ENCODE data around the gene TAS2R60.
"Not testable (repeated sequence)": the region's sequence is repeated elsewhere in the genome, so short reads cannot be mapped to it uniquely, and the experiment has no call there.

Gene TAS2R60, protein sequence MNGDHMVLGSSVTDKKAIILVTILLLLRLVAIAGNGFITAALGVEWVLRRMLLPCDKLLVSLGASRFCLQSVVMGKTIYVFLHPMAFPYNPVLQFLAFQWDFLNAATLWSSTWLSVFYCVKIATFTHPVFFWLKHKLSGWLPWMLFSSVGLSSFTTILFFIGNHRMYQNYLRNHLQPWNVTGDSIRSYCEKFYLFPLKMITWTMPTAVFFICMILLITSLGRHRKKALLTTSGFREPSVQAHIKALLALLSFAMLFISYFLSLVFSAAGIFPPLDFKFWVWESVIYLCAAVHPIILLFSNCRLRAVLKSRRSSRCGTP

DNA sequence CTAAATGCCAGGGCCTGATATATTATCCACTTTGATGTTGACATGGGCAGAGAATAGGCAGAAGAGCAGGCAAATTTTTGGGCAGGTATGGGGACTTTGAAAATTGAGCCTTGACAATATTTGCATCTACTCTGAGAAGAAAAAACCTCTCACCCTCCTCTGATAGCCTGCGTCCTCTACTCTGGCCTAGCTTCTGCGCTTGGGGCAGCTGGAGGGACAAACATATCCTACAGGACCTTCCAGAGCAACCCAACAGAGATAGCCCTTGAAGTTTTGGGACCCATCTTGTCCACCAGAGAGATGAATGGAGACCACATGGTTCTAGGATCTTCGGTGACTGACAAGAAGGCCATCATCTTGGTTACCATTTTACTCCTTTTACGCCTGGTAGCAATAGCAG is at the start of gene TAS2R60:
TAS2R60 (plus strand) TSS at position 301 of the 400 bp plus-strand sequence; CDS start at position 301, 0 bp downstream.
- no peak for DNase-seq (ENCODE audit: low read depth)

DNA sequence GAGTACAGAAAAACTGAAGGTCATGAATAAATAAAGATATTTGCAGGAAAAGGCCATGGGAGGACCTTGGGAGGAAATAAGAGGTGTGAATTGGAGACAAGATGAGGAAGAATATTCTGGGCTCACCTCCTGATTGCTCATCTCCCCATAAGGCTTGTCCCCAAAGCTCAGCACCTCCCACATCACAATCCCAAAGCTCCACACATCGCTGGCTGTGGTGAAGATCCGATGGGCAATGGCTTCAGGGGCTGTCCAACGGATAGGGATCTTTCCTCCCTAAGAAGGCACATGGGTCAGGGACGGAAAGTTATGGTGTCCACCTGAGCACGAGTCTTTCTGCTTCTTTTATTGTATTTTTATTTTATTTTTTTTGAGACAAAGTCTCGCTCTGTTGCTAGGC is 49.2 kb upstream of the TAS2R60 start:
- no peak for DNase-seq (ENCODE audit: low read depth)

DNA sequence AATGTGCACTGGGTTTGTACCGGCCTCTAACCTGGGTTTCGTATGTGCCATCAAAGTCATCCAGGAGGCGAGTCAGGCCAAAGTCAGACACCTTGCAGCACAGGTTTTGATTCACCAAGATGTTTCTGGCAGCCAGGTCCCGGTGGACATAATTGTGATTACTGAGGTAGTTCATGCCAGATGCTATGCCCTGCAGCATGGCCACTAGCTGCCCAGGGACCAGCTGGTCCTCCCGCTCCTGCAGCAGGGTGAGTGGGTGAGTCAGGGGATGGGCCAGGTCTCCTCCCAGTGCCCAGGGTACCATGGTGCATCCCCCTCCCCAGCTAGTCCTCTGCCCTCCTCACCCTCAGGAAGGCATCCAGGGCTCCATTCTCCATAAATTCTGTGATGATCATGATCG is 48.5 kb upstream of the TAS2R60 start:
- no peak for DNase-seq (ENCODE audit: low read depth)

DNA sequence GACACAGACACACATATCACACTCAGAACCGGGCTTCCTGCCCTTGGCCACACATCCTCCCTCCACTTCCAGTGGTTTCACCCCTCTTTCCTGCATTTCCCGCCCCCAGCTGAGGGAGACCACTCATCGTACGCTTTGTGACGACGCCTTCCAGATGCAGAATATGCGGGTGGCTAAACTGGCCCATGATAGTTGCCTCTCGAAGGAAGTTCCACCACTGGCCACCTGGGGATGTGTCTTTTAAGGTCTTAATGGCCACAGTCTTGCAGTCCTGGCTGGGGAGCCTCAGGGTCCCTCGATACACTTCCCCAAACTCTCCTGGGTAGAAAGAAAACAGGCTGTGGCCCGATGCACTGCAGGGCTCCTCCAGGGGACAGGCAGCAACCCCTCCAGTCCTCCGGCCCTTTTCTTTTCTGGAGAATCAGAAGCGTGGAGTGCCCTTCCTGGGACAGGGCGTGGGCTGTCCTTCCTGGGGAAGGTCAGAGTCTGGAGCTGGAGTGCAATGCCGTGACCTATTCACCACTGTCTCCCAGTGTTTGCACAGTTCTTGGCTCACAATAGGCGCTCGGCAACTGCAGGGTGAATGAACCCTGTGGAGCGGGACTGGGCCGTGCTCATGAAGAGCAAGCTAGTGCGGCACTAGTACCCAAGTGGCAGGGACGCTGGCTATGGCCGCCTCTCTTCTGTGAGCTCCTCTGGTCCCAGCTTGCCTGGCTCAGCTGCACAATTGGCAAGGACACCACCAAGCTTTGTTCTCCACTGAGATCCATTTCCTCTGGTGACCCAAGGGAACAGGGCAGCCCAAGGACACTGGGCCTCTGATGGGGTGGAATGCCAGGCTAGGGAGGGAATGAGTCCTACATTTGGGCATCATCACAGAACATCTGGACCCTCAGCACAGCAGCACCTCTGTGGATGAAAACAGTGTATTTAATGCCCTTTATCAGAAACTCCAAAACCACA is 47.8 kb upstream of the TAS2R60 start:
- no peak for DNase-seq (ENCODE audit: low read depth)

DNA sequence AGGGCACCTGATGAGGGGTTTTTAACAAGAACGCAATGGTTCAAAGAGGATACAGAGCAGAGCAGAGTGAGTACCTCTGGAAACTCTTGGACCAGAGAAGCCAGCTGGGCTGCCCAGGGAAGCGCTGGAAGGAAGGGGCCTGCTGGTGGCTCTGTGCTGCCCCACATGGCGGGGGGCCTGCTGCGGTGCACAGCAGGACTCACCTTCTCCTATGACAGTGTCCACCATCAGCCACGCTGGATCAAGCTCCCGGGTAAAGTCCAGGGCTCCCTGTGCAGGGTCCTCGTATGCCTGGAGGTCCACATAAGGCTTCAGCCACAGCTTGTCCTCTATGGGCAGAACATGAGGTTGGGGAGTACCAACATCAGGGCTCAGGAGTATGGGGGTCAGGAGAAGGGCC is 47.1 kb upstream of the TAS2R60 start:
- no peak for DNase-seq (ENCODE audit: low read depth)

DNA sequence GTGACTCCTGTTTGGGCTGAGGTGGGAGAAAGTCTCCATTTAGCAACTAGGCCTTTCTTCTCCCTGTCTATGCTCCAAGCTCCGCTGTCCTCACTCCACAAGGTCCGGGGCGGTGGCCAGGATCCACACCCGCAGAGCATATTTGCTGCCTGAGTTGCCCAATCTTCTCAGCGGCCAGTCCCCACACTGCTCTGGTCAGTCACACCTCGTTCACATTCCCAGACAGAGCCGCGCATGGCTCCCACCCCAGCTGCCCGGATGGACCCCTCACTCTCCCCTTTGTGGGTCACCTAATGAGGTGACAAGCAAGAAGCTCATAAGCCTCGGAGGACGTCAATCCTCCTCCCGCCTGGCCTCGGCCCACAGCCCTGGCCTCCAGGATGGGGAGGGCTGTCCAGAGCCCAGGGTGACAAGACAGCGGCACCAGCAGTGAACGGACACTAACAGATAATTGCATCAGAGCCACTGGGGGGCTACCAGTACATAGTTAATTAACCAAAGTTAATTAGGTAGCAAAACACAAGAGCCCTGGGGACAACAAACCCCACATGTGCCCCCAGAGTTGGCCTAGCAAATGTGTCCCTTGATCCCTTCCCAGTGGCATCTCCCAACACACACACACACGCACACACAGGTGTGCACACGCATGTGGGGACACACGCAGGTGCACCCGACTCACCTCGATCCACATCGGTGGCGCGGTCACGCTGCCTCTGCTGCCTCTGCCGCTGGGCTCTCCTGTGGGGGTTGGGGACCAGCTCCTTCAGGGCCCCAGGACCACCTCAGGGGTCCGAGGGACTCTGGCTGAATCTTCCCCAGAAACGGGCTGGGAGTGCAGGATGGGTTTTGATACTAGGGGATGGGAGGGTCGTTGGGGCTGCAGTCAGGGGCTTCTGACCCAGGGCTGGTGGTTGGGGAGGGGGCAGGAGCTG is 46.4 kb upstream of the TAS2R60 start:
- DNase-seq (ENCODE audit: low read depth) = no peak

DNA sequence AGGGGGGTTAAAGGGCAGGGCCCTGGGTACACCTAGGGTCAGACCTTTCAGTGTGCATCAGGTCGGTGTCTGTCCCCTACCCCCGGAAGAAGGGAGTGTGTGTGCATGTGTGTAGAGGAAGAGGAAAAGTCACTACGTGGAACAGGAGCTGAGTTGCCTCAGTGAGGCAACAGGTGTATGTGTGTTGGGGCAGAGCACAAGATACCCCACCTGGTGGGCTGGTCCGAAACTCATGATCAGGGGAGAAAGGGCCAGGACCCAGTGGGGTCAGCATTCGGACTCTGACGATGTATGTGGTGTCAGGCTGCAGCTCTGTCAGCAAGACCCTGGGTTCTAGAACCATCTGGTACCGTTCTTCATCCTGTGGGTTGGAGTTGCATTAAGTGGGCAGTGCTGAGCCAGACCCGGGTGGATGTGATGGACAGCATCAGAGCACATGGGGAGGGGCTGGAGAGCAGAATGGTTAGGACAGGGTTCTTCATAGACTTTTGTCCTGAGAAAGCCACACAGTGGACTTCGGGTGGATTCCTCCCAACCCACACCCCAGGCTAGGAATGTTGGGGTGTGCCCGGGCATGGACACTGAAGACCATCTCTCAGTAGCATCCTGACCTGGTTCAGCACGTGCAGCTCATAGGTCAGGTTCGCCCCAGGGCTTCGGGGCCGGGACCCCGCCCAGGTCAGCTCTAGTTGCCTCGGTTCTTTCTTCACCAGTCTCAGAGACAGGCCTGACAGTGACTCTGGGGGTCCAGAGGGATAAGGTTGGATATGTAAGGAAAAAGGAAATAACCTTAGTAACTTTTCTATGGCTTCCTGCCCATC is 45.3 kb upstream of the TAS2R60 start:
- no peak for DNase-seq (ENCODE audit: low read depth)

DNA sequence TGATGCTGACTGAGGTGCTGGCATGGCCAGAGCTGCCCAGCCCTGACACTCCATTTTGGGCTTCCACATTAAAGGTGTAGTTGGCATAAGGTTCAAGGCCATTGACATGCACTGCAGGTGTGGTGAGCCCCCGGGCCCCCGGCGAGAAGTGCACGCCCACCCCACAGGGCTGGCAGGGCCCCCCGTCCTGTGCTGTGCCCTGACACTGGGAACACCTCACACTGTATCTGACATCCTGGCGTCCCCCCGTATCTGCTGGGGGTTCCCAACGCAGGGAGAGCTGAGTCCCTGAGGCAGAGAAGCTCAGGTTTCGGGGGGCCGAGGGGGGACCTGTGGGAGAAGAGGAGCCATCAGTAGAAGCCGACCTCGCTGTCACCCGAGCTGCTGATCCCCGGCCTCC is 44.6 kb upstream of the TAS2R60 start:
- no peak for DNase-seq (ENCODE audit: low read depth)

DNA sequence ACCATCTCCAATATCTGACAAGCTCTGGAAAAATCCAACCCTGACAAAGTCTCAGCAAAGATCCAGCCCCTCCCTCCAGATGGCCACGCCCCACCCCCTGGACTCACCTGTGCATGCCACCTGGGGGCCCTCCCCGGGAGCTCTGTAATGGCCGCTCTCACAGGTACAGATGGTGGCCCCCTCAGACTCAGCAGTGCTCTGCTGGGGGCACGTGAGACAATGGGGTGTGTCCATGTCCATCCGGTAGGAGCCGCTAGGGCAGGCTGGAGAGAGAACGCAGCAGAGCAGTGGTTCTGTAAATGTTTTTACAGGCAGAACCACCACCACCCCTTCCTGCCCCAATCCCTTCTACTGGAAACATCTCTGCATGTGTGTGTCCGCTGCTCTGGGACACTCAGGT is 44.1 kb upstream of the TAS2R60 start:
- no peak for DNase-seq (ENCODE audit: low read depth)

DNA sequence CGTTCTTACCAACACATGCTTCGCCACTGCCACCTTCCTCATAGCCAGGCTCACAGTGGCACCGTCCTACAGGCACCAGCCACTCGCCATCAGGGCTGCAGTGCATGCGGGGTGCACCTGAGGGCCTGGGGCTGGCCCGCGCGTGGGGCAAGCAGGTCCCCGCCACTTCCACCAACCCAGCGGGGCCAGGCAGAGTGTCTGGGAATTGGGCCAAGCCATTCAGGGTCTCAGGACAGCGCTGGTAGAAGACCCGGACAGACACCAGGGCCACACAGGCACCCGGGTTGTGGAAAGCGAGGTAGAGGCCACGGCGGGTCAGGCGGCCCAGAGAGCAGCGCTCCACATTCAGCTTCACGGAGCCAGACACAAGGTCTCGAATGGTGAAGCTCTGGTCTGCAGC is 43.6 kb upstream of the TAS2R60 start:
- DNase-seq (ENCODE audit: low read depth) = no peak

DNA sequence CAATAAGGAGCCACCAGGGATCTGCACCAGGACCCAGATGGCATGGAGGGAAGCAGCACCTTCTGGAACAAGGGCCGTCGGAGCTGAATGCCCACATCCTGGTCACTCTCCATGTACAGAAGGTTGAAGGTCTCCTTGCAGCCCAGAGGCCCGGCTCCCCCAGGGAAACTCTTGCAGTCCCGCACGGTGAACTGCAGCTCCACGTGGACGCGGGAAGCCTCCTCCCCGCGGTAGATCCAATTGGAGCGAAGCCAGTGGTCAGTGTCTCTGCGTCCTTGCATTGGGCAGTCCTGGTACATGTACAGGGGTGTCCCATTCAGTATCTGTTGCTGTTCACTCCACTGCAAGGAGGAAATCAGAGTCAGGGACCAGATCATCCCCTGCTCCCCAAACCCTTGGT is 42.0 kb upstream of the TAS2R60 start:
- DNase-seq (ENCODE audit: low read depth) = no peak

DNA sequence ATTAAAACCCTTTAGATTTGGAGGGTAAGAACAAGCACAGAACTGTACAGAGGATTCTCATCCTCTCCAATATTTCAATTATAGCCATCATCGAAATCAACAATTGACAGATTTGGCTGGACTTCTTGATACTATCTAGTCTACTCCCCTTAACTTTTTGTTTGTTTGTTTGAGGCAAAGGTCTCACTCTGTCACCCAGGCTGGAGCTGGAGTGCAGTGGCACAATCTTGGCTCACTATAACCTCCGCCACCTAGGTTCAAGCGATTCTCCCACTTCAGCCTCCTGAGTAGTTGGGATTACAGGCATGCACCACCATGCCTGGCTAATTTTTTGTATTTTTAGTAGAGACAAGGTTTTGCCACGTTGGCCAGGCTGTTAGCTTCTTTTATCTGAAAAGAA is 41.0 kb upstream of the TAS2R60 start:
- not testable (repeated sequence) for DNase-seq (ENCODE audit: low read depth)

DNA sequence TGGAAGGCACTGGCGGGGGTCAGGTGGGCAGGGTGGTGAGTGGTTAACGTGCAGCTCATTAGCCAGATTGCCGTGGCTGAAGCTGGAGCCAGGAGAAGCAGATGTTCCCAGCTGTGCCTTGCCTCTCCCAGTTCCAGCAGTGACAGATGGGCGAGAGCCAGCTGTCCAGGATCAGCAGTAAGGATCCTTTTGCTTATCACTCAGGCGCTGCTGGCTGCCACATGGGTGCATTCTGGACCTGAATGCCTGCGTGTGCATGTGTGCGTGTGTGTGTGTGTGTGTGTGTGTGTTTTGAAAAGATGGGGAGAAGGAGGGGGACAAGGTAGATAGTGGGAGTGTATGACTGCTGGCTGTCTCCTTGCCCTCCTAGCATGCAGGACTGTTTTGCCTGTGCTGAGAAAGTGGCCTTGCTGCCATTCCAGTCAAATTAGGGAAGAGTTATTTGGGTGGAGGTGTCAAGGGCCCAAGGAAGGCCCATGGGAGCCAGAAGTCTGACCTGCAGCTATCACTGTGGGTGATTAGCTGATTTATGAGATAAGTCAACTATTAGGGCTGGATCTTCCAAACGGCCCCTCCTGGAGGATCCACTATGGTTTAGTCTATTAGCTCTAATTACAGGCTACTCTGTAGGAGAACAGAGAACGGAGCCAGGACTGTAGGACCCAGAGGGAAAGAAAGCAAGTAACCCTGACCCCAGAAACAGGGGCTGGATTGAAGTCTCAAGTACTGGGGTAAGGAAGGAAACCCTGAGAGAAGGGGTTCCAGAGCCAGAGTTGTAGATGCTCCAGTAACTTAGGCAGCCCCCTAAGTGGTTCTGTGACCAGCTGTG is 37.9 kb upstream of the TAS2R60 start:
- no peak for DNase-seq (ENCODE audit: low read depth)

DNA sequence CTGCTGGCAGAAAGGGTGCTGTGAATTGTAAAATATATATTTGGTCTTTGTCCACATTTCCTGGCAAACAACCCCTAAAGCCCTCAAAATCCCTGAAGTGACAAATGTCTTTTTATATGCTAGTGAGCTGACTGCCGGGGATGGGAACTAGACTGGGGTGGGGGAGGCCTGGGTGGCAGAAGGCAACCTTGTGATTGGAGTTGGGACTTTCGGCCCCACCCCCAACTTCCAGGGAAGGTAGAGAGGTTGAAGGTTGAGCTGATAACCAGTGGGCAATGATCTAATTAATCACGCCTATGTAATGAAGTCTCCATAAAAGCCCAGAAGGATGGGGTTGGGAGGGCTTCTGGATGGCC is 37.3 kb upstream of the TAS2R60 start:
- no peak for DNase-seq (ENCODE audit: low read depth)

DNA sequence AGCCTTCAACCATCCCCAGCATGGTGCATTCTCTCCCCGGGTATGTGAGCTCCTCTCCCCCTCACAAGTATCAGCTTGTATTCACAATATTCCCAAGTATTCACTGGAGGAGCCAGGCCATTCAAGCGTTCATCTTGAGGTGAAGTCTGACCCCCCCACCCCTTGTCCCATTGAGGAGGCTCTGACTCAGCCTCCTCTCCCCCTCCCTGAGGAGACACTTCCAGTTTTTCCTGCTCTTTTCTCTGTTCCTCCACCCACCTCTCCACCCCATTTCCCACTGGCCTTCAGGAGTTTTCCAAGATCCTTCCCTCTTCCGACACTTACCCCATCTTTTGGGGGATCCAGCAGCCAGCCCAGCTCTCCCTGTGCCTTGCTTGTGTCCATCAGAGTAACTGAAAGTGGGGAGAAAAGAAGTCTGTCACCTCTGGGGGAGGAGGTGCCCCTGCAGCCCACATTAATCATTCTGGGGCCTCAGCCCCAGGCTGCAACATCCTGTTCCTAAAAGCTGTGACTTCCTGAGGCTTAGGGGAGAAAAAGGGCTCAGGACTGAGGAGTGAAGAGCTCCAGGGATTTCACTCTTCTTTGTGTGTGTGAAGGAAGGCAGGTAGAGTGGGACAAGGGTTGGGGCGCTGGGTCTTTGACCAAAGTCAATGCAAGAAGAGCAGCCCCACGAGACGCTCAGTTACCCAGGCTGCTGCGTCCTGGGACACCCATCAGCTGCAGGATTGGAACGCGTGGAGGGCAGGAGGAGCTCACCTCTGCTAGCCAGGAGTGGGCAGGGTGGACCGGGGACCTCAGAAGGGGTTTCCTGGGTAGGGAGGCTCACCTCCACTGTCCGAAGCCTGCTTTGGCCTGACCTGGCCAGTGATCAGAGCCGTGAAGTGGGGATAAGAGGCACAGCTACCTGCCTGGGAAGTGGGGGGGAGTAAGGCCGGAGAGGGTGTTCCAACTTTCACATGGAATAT is 35.7 kb upstream of the TAS2R60 start:
- DNase-seq (ENCODE audit: low read depth) = no peak

DNA sequence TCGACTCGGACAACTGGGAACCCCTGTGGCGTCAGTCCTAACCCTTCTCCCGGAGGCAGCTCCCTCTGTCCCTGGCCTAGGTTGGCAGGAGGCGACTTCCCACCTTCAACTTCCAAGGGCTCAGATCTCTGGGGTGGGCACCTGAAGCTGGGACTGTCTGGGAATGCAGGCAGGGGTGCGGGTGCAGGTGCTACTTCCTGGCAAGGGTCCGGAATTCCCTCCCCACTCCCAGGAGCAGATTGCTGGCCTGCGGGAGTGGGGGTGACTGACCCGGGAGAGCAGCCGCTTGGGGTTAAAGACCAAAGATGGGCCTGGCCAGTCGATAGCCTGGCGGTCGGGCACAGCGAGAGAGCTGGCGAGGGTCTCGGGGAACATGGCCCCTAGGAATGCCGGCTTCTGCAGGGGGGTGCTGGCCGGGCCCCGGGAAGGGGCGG is 35.0 kb upstream of the TAS2R60 start:
- DNase-seq (ENCODE audit: low read depth) = no peak

DNA sequence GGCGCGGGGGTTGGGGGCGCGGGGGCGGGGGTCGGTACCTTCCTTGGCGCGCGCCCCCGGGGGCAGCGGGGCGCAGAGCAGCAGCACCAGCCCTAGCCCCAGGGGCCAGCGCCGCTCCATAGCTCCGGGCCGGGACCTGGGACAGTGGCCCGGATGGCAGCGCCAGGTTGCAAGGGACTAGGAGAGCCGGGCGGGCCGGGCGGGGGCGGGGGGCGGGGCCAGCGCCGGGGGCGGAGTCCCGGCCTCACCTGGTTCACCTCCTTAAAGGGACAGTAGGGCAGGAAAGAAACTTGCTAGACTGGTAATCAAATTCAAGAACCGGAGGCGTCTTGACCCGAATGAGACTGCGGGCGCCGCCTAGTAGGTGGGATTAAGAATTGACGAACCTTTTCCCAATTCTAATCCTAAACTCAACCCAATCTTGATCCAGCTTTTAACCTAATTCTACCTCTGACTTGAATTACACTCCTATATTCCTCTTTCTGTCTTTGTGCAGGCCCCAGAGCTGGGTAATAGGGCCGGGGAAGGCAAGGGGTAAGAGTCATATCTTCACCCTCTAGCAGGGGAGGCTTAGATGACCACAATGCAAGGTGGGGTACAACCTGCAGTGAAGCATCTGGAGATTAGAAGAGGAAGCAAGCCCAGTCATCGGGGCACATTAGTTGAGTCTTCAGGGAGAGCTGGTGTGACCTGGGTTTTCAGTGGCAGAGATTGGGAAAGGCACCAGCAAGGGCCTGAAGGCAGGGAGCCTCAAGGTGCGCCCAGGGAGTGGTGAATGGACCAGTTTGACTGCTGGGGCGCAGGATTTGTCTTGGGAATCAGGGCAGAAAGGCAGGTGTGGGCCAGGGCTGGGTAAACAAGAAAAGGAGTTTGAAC is 34.3 kb upstream of the TAS2R60 start, which contains the start of gene EPHA1:
EPHA1 (minus strand) TSS at position 171 of the 876 bp plus-strand sequence; CDS start at position 120, 51 bp downstream.
- DNase-seq (ENCODE audit: low read depth) = no peak

DNA sequence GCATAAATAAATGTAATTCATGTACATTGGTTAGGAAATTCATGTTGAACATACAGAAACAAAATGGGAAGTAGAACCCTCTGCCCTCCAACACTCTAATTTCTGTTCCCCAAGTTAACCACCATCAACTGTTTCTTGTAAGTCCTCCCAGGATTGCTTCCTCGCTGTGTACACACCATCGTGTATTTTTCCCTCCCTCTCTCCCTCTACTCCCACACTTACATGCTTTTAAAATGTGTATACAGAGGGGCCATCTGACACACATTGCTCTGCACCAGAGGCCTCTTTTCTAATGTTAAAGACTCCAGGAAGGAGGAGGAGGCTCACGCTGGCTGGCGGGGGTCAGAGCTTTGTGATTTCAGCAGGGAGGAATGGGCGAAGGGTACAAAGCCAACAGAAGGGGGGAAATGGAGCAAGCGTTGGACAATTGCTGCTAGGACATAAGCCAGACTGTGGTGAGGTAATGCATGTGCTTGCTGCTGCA is 32.7 kb upstream of the TAS2R60 start:
- no peak for DNase-seq (ENCODE audit: low read depth)
